HG02852 (cell line): ENCODE measurements around the gene TRMT44.

Experiments used
- ATAC-seq: cut with Tn5 transposase; IDR thresholded peaks from one replicate; pipeline ENCODE4 v1.9.1; 2021; ENCODE audit warnings: mild to moderate bottlenecking, moderate library complexity; ENCODE audit not compliant: unreplicated experiment

The TRMT44 gene

DNA sequence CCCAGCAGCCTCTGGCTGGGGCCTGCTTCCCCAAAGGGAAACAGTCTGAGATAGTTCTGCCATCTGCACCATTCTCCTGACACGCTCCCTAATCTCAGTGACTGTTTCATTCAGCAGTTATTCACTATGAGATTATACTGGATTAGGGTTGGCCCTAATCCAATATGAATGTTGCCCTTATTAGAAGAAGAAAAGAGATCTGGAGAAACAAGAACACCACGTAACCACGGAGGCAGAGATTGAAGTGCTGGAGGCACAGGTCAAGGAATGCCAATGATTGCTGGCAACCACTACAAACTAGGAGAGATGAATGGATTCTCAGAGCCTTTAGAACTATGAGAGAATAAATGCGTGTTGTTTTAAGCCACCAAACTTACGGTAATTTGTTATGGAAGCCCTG is 7.4 kb upstream of the TRMT44 start:
- ATAC-seq: no peak

DNA sequence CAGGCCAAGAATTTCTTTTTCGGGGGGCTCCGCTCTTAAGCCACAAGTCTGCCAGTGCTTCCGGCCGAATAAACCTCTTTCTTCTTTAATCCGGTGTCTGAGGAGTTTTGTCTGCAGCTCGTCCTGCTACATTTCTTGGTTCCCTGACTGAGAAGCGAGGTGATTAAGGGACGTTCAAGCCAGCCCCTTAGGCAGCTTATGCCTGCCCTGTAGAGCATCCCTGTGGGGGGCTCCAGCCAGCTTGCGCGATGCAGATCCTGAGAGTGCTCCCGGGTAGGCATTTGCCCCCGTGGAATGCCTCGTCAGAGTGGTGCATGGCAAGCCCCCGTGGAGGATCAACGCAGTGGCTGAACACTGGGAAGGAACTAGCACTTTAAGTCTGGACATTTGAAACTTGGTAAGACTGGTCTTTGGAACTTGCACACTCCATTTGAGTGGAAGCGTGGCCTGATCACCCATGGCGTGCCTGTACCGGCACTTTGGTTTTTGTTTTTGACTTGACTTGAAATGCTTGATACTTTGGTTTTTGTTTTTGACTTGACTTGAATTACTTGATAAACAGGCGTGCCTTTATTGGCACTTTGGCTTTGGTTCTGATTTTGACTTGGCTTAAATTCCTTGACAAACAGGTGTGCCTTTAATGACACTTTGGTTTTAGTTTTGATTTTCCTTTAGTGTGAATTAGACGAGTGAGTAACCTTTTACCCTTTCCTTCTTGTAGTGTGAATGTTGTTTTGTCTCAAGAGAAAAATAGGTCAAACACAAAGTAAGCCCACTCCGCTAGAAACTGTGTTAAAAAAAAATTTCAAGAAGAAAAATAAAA is 6.1 kb upstream of the TRMT44 start:
- no peak for ATAC-seq

DNA sequence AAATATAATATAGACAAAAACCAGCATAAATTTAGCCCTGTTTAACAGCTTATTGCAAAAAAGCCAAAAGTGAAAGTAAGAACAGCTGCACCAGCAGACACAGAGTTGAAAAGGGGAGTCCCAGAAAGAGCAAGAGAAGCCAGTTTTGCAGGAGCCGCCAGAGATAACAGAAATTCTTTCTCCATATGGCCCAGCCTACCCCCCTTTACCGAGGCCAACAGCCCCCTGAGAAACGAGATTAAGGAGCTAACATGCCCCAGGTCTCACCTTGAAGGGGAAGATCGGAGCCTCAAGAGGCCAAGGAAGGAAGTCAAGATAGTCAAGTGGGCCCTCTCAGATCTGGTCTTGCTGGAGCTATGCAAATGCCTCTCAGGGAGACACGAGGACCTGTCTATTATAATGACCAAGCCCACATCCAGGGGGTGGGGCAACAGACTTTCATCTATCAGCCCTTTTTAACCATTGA is 4.9 kb upstream of the TRMT44 start:
- ATAC-seq: peak; percentile 59

DNA sequence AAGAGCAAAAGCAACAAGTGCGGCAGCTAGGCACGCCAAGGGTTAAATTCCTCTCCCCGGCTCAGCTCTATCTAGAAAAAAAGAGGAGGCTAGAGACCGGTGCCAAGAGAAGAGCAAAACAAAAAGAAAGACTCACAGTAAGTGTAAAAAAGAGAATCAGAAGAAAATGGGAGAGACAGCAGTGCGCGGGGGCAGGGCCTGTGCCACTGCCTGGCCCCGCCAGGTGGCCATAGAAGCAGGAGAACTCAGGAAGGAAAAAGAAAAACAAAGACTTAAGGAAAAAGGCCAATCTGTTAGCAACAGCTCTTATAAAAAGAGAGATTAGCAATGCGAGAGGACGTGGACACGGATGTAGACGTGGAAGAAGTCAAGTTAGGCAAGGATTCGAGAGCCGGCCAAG is 3.3 kb upstream of the TRMT44 start:
- no peak for ATAC-seq

DNA sequence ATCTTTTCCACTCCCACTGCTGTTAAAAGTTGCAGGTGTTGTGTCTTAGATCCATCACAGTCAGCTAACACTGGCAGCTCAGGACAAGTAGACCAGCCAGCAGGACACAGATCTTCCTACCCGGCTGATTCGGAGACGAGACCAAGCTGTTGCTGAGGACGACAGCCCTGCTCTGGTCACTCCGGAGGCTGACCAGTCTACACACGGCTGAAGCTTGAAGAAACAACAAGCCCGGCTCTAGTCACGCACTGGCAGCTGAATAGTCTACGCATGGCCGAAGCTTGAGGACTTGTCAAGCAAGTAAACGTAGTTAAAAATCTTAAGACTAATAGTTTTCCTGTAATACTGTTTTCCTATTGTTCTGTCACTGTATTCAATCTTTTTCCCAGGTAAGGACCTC is 1.8 kb upstream of the TRMT44 start:
- ATAC-seq: no peak

DNA sequence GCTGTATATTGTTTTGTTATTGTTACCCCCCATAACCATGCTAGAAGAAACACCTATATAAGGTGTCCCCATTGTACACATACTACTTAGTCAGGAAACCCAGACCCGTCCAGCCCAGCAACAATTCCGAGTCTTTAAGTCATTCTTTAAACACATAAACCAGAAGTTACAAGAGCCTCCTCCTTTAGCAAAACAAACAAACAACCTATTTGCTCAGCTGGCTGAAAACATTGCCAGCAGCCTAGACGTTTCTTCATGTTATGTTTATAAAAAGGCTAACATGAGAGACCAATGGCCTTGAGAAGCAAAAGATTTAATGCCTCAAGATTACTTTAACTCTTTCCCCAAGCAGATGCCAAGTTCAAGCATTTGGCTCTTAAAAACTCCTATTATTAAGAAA is 1.4 kb upstream of the TRMT44 start:
- no peak for ATAC-seq

DNA sequence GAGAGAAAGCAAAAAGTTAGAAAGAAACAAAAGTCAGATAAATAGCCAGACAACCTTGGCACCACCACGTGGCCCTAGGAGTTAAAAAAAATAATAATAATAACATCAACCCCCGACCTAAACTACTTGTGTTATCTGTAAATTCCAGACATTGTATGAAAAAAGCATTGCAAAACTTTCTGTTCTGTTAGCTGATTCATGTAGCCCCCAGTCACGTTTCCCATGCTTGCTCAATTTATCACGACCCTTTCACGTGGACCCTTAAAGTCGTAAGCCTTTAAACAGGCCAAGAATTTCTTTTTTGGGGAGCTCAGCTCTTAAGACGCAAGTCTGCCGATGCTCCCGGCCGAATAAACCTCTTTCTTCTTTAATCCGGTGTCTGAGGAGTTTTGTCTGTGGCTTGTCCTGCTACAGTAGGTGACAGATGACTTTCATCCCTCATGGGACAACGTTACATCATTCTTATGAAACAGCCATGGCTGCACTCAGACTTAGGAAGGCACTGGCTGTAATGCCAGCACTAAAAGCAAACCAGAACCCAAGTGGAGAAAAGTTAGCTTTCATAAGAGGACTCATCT is 574 bp upstream of the TRMT44 start:
- peak; percentile 25 for ATAC-seq

DNA sequence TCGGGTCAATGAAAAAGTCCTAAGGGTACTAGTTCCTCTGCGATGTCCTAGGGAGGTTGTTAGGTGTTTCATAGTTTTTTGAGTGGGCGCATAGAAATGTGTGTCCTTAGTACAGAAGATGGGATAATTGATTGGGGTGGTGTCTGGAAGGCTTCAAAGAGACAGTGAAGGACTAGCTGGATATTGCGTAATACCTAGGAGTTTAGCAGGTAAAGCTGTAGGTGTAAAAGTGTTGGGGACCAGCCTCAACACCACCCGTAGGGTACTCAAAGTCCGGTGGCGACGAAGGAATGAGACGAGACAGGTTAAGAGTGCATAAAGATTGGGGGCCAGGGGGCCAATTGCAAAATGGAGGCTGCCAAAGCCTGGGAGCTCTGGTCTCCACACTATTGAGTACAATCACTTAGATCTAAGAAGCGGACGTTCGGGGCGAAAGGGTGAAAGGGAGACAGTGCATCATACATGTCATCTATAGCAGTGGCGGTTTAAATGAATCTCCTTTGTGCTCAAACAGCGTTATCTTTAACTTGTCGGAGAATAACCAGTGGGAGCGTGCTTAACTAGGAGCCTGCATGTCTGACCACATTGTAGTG is 1.0 kb downstream of the TRMT44 start:
- no peak for ATAC-seq

DNA sequence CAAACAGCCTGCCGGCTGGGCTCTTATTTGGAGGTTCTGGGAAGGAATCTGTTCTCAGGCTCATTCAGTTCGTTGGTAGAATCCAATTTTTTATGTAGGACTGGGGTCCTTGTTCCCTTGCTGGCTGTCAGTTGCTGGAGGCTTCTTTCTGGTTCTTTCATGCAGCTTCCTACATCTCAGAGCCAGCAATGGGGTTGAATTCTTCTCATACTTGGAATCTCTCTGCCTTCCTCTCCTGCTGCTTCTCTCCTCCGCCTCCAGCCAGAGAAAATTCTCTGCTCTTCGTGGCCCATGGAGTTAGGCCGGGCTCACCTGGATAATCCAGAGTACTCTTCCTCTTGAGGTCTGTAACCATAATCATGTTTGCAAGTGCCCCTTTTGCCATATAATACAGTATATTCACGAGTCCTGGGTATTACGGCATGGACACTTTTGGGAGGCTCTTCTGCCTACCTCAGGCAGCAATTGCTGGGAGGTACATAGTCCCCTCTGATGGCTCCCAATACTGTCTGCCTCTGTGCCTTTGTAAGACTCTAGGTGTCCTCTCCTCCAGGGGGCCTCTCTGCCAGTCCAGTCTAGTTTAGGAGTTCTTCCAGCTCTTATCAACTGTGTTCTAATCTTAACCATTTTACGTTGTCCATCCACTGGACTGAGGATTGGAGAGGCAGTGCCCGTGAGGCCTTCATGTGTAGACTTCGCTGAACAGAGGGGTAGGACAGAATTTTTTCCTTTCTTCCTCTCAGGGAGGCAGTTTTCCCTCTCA is 2.2 kb downstream of the TRMT44 start:
- ATAC-seq: no peak

DNA sequence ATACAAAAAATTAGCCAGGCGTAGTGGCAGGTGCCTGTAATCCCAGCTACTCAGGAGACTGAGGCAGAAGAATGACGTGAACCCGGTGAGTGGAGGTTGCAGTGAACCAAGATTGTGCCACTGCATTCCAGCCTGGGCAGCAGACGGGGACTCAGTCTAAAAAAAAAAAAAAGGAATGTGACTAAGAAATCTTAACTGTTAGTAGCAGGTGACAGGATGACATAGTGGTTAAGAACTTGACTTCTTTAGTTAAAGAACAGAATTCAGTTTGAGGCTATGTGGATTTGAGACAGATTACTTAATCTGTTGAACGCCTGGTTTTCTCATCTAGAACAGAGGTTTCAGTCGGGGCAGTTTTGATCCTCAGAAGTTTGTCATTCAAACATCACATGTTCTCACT is 3.2 kb downstream of the TRMT44 start:
- no peak for ATAC-seq

DNA sequence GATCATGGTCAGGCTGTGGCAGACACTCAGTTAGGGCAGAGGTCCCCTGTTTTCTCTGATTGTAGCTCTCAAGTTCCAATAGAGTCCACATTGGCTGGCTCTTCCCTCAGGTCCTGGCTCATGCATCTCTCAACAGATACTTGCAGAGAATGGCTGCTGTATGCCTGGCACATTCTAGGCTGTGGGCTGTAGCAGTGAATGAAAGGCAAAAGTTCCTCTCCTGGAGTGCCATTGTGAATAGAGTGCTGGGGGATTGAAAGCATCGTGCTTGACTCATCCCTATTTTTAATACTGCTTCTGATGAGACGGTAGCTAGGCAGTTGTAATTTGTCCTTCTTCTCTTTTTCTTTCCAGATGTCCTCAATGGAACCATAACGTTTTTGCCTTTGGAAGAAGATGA is 5.5 kb downstream of the TRMT44 start:
- ATAC-seq: no peak

DNA sequence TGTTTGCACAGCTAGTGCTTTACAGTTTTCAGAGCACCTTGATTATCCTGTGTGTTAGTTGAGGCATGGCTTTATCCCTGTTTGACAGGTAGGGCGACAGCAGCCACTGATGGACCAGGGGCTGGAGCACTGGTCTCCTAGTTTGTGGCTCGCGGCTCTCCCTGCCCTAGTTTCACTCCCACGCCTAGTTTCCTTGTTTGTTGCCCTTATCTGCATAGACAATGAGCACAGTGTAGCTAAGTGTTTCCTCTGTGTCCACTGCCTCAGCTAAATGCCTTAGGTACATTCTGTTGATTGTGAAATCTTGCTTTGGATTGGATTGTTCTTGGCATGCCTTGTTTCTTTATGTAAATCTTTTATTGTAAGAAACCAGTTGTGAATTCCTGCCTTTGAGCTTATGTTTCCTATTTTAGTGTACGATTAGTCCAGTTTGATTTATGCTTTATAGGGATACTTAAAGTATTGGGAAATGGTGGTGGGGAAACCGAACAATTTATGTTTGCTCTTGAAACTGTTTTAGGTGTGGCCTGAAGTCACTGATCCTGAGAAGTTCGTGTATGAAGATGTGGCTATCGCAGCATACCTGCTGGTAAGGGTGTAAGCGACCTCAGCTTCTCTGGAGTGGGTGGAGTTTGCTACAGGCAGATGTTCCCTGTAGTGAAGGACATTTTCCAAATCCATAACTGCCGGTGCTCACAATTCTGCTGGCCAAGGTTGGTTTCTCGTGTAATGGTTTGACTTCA is 11.0 kb downstream of the TRMT44 start:
- ATAC-seq: no peak

DNA sequence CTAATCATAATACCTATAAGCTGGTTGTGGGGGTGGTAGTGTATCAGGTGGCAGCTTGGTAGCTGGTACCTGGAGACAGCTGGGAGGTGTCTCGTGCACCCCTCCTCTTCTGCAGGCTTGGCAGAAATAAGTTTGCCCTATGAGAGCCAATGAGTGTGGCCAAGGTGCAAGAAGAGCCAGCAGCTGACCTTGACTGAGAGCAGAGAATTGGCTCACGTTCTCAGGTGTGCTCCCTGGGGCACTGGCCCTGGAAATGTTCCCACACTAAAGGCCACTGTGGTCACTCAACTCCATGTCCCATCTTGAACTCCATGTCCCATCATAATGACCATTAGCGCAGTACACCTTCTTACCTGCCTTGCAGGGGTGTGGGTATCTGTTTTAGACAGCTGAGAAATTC is 13.4 kb downstream of the TRMT44 start:
- no peak for ATAC-seq

DNA sequence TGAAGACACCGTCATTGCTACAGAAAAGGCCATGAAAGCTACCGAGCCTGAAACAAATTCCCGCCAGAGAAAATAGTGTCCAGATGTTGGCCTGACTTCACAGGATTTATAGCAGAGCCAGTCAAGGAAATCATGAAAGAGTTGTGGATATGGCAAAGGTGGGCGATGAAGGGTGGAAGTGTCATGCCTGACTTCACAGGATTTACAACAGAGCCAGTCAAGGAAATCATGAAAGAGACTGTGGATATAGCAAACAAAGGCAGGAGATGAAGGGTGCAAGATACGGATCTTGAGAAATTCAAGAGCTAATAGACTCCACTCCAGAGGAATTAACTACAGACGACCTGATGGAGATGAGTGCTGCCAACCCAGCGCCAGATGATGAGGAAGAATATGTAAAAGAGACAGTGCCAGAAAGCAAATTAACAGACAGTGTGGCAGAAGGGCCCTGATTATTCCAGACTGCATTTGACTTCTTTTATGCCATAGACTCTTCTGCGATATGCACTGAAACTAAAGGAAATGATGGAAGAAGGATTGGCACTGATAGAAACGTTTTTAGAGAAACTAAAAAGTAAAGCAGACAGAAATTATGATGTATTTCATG is 17.2 kb downstream of the TRMT44 start:
- ATAC-seq: no peak

DNA sequence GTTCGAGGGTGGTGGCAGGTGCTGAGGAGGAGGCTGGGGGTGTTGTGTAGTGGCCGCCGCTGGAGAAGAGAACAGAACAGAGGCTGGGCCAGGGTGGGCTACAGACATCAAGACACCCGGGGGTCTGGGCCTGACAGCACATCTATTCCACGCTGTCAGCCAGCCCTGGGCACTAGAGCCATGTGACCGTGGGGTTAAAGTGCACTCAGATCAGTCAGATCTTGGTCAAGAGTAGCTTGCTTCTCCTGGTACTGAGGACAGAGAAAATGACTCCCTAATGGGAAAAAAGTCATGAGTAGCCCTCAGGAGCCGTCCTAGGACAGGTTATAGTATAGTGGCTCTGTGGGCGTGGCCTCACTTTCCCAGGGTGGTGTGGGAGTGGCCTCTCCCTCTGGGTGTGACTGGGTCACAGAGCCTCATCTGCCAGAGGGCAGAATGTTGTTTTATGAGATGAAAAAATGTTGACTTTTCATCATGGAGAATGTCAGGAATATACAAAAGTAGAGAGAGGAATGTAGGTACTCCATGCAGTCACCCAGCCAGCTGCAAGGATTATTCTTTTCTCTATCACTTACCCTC is 19.4 kb downstream of the TRMT44 start:
- no peak for ATAC-seq

DNA sequence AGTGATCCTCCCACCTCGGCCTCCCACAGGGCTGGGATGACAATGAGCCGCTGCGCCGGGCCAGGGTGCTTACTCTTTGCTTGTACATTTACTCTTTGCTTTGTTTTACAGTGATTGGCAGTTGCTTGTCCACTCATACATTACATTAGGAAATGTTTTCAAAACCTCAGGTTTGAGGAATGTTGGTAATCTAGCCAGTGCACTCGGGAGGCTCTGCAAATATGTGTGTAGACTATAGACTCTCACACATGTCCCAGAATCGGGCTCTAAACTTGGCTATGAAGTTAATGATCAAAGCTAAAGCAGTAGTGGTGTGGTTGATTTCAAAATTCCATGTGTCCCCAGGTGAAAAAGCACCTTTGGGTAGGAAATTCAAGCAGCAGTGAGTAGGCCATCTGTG is 20.5 kb downstream of the TRMT44 start:
- no peak for ATAC-seq

DNA sequence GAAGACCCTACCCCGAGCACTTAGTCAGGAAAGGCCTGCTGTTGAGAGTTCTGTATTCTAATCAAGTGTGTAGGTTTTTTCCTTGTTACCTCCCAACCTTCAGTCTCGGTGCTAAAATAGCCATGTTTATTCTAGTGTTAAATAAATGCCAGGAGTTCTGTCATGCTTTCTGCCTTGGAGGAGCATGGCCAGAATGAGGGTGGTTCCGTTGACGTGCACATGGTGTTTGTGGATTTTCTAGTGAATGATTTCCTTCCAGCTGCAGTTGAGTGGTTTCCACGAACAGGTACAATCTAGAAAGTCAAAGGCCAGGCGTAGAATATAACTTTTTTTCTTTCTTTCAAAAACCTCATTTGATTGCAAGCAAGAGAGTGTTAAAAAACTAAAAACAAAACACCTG is 21.0 kb downstream of the TRMT44 start:
- no peak for ATAC-seq

DNA sequence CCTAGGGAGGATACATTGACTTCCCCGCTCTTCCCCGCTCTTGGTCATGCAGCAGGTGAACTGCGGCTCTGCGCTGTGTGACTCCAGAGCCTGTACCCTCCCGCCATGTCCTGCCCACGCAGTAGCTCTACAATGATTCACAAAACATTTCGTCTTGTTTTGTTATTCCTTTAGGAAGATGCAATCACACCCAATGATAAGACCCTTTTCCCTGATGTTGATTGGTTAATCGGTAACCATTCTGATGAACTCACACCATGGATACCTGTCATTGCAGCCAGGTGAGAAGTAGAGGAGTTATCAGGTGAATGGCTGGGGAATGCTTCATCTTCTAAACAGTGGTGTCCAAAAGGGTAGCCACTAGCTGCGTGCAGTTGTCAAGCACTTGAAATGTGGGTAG is 23.2 kb downstream of the TRMT44 start:
- ATAC-seq: no peak

DNA sequence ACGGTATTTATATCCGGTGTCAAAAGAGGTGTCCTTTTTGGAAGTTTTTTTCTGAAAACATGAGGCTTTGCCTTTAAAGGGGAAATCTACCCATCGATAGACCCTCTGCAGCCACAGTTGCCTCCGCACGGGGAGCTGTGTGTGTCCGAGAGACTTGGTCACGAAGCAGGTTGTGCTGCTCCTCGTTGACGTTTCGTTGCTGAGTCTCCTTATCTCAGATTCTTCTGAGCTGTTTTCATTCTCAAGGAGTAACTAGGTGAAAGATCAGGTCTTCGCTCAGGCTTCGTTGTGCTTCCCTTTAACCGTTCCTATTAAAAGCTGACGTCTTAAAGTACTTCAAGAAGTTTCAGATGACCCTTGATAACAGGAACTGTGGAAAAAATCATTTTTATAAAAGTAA is 23.8 kb downstream of the TRMT44 start:
- no peak for ATAC-seq
